Measurements from ENCODE around the gene POPDC2.

- no peak for TF ChIP-seq CTCF (IDR thresholded peaks at IDR 0.05; ENCODE audit: poor library complexity)
- TF ChIP-seq EZH2 (IDR thresholded peaks at IDR 0.05; ENCODE audit: borderline replicate concordance) = no peak
Observed at GRCh38 chr3:119653876-119654275, 6.5 kb downstream of the POPDC2 start.

All from hepatocyte (in vitro differentiated cells).